Transverse colon (tissue), 4 donors: Measurements from ENCODE around the gene CYB561D2.

Experiments
- EP300 ChIP-seq: sonication (generic); formaldehyde crosslinking; IDR thresholded peaks from one replicate; pipeline ENCODE4 v1.6.1; 2017; ENCODE audit warnings: antibody characterized with exemption, low read depth
- POLR2A ChIP-seq: fragments of 450-650 bp; IDR thresholded peaks from one replicate; pipeline ENCODE4 v1.6.1; 2016; ENCODE audit warnings: antibody characterized with exemption, mild to moderate bottlenecking, moderate library complexity
- POLR2AphosphoS5 ChIP-seq, 3 donors: sonication (generic); formaldehyde crosslinking; IDR thresholded peaks; one replicate each; pipeline ENCODE4 v1.6.1; 2016; ENCODE audit warnings: antibody characterized with exemption in 3 of 3
- TF ChIP-seq, protein P1 (sequence below), 5 experiments: fragments of 200-600 bp in 3 of 5; fragments of 450-650 bp in 2 of 5; sonication (generic) in 3 of 5; IDR thresholded peaks; 1 replicate in 2 of 5; 2 replicates in 3 of 5; pipeline ENCODE4 v1.5.1; 2016 to 2017; ENCODE audit warnings: antibody characterized with exemption in 5 of 5, inconsistent platforms in 3 of 5, mild to moderate bottlenecking in 2 of 5, moderate library complexity in 1 of 5

DNA sequence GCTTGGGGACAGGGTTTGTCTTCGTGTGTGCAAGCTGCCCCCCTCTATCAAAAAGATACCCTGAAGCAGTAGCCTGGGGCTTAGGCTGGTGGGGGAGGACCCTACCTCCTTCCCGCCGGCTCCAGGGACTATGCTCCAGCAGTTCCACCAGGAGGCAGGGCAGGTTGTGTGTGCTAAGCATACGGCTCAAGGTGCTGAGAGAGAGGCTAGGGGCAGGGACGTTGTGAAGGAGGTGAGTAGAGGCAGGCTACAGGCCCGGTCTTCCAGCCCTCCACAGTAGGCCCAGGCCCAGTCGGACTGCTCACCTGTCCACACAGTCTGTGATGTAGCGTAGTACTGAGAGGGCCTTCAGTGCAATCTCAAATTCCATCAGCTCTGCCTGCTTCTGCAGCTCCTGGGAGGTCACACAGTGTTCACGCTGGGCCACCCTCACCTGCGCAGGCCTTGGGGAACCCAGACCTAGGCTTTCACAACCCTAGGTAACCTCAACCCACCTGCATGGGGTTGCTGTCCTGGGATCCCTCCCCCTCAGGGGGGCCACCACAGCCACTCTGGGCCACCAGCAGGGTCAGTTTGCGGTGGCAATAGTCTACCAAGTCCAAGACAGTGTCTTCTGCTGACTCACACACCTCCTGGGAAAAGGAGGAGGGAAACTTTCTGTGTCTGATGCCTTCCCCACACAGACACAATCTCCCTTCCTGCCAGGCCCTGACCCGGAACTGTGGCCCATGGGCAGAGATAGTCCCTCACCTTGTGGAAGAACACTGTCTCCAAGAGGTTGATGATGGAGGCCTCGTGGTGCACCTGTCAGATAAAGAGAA lies 7.6 kb upstream of the CYB561D2 start:
- TF ChIP-seq EP300 (no peak), POLR2A (no peak), POLR2AphosphoS5 (IDR thresholded peaks at IDR 0.05) (no peak)
- TF ChIP-seq, protein P1, sequence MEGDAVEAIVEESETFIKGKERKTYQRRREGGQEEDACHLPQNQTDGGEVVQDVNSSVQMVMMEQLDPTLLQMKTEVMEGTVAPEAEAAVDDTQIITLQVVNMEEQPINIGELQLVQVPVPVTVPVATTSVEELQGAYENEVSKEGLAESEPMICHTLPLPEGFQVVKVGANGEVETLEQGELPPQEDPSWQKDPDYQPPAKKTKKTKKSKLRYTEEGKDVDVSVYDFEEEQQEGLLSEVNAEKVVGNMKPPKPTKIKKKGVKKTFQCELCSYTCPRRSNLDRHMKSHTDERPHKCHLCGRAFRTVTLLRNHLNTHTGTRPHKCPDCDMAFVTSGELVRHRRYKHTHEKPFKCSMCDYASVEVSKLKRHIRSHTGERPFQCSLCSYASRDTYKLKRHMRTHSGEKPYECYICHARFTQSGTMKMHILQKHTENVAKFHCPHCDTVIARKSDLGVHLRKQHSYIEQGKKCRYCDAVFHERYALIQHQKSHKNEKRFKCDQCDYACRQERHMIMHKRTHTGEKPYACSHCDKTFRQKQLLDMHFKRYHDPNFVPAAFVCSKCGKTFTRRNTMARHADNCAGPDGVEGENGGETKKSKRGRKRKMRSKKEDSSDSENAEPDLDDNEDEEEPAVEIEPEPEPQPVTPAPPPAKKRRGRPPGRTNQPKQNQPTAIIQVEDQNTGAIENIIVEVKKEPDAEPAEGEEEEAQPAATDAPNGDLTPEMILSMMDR (IDR thresholded peaks at IDR 0.05): no peak
